Ramos (cell line): ENCODE results near the gene RALBP1.

ENCODE experiments used
- in situ Hi-C: fragments of 300-500 bp; cut with MboI; formaldehyde crosslinking; loops from one replicate; pipeline ENCODE4 v1.14.3; 2022; ENCODE audit warnings: low sequenced_read_pairs; ENCODE audit not compliant: unreplicated experiment

The RALBP1 gene

DNA sequence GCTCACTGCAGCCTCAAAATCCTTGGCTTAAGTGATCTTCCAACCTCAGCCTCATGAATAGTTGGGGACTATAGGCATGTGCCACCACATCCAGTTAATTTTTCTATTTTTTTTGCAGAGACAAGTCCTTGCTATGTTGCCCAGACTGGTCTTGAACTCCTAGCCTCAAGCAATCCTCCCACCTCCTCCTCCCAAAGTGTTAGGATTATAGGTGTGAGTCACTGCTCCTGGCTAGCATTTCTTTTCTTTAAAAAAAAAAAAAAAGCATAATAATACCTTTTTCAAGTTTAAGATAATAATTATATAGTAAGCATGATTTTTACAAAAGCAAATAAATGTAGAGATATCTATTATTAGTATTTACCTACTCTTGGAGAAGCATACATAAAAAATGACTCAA, 103.0 kb downstream of the RALBP1 start:
- in situ Hi-C loops = no loop called here

DNA sequence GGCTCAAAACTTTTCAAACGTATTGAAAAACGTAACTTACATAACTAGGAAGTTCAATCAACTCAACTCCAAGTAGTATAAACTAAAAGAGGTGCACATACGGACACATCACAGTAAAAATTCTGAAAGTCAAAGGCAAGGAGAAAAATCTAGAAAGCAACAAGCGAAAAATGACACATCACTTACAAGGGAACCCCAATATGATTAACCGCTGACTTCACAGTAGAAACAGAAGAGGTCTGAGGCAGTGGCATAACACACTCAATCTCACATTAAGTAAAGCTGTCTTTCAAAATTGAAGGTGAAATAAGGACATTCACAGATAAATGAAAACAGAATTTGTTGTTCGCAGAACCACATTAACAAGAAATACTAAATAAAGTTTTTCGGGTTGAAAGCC, 106.4 kb downstream of the RALBP1 start:
- in situ Hi-C loops = no loop called here

DNA sequence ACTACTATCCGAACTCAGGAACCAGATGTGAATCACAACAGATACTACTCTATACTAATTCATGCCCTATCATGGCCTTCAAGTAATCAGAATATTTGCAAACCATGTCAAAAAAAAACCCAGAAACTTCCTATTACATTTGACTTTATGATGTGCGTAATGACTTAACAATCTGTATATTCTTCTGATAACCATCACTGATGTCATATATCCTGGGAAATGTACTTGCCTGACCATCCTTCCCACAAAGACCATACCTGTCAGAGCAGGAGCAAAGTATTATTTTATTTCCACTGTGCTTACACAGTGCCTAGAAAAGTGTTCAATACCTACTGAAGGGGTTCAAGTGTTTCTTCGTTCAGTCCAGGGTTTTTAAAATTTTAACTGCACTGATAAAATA, 111.5 kb downstream of the RALBP1 start:
- in situ Hi-C loops = no loop called here
